H1 (cell line): ENCODE measurements around the gene BTBD16. TPM values are rescaled to one million over a fixed set of nuclear protein-coding genes. Genes with fewer than 3 reads are reported as not detected.

Experiments used
- CTCF ChIA-PET: fragments of 300-600 bp; sonication (Branson Sonifier 250); formaldehyde crosslinking; loops from one replicate; lab custom pipeline; 2021; ENCODE audit not compliant: partially characterized antibody; lab: Charles Lee
- POLR2A ChIA-PET: fragments of 300-600 bp; sonication (Branson Sonifier 250); formaldehyde crosslinking; loops from one replicate; lab custom pipeline; 2021; ENCODE audit warnings: inconsistent platforms; ENCODE audit not compliant: partially characterized antibody; lab: Charles Lee
- DNase-seq, 2 experiments: peaks; one replicate each; pipeline versions ENCODE4 v3.0.0 to v3.0.0-alpha.2; 2010 to 2022; ENCODE audit warnings: low spot score in 2 of 2, low read depth in 1 of 2, mixed read lengths in 1 of 2
- FAIRE-seq: peaks from 2 replicates; lab custom pipeline; 2011; peaks lifted over from hg19 to GRCh38; lab: Jason Lieb, UNC
- H2AFZ ChIP-seq: 2 replicates; pipeline ENCODE4 v1.8.1; 2012; ENCODE audit warnings: low read length, inconsistent platforms
- H2AK5ac ChIP-seq: 2 replicates; pipeline ENCODE4 v1.6.1; 2013; ENCODE audit warnings: low read depth, low read length
- H2BK120ac ChIP-seq: replicated peaks from 2 replicates; pipeline ENCODE3; 2013; ENCODE audit warnings: low read depth, low read length, inconsistent platforms
- H2BK12ac ChIP-seq: 2 replicates; pipeline ENCODE4 v1.6.1; 2013; ENCODE audit warnings: low read depth, low read length
- H2BK15ac ChIP-seq: 2 replicates; pipeline ENCODE4 v1.6.1; 2013; ENCODE audit warnings: low read length
- H2BK20ac ChIP-seq: 2 replicates; pipeline ENCODE4 v1.6.1; 2013; ENCODE audit warnings: low read length
- H2BK5ac ChIP-seq: 2 replicates; pipeline ENCODE4 v1.6.1; 2013; ENCODE audit warnings: low read depth, low read length
- H3K14ac ChIP-seq: 2 replicates; pipeline ENCODE4 v1.6.1; 2013; ENCODE audit warnings: inconsistent platforms; ENCODE audit not compliant: insufficient read length
- H3K18ac ChIP-seq: 2 replicates; pipeline ENCODE4 v1.6.1; 2013; ENCODE audit warnings: low read length; ENCODE audit errors: extremely low read depth
- H3K23ac ChIP-seq: 2 replicates; pipeline ENCODE4 v1.6.1; 2013; ENCODE audit warnings: inconsistent platforms; ENCODE audit not compliant: insufficient read length
- H3K23me2 ChIP-seq: 2 replicates; pipeline ENCODE4 v1.6.1; 2013; ENCODE audit warnings: low read depth, low read length
- H3K27ac ChIP-seq: 2 replicates; pipeline ENCODE4 v1.6.1; 2011; ENCODE audit warnings: low read depth, low read length, inconsistent platforms
- H3K27me3 ChIP-seq, 4 experiments: replicated peaks in 1 of 4; 1 replicate in 1 of 4; 2 replicates in 3 of 4; pipeline versions ENCODE4 v1.6.1 to v1.8.1; 2011 to 2013; ENCODE audit warnings: low read length in 3 of 4, mild to moderate bottlenecking in 3 of 4, inconsistent platforms in 2 of 4, mixed read lengths in 2 of 4, moderate library complexity in 1 of 4; ENCODE audit not compliant: control insufficient read depth in 3 of 4, insufficient read depth in 3 of 4; ENCODE audit errors: extremely low read depth in 1 of 4
- H3K36me3 ChIP-seq, 4 experiments: 2 replicates each; pipeline versions ENCODE4 v1.6.1 to v1.8.1; 2011 to 2013; ENCODE audit warnings: mild to moderate bottlenecking in 4 of 4, low read length in 3 of 4, moderate library complexity in 2 of 4, control low read depth in 1 of 4, inconsistent platforms in 1 of 4; ENCODE audit not compliant: insufficient read depth in 4 of 4, control insufficient read depth in 2 of 4
- H3K4ac ChIP-seq: replicated peaks from 2 replicates; pipeline ENCODE3; 2013; ENCODE audit warnings: low read length, low read depth, mixed read lengths, inconsistent platforms; ENCODE audit not compliant: insufficient read length
- H3K4me1 ChIP-seq, 4 experiments: replicated peaks in 1 of 4; 1 replicate in 1 of 4; 2 replicates in 3 of 4; pipeline versions ENCODE4 v1.6.1 to v1.8.1; 2011 to 2013; ENCODE audit warnings: low read length in 3 of 4, inconsistent platforms in 2 of 4, mixed read lengths in 1 of 4; ENCODE audit not compliant: insufficient read depth in 4 of 4, control insufficient read depth in 3 of 4
- H3K4me2 ChIP-seq, 2 experiments: 2 replicates each; pipeline versions ENCODE4 v1.6.1 to v1.8.1; 2011 to 2013; ENCODE audit warnings: low read depth in 2 of 2, low read length in 2 of 2, control low read depth in 1 of 2, inconsistent platforms in 1 of 2, mild to moderate bottlenecking in 1 of 2; ENCODE audit not compliant: insufficient read depth in 1 of 2
- H3K4me3 ChIP-seq, 4 experiments: fragments of 200-600, 300-600 bp in 1 of 4; sonication (generic), shearing (Covaris generic), sonication (Bioruptor Twin) in 1 of 4; 2 replicates each; pipeline versions ENCODE4 v1.5.1 to v1.8.1; 2011 to 2016; ENCODE audit warnings: low read length in 4 of 4, low read depth in 3 of 4, control low read depth in 2 of 4, inconsistent platforms in 2 of 4, mild to moderate bottlenecking in 2 of 4, mixed read lengths in 1 of 4, moderate library complexity in 1 of 4; ENCODE audit not compliant: insufficient read depth in 2 of 4; ENCODE audit errors: extremely low read depth in 1 of 4
- H3K56ac ChIP-seq: replicated peaks from 2 replicates; pipeline ENCODE3; 2013; ENCODE audit warnings: low read depth, mild to moderate bottlenecking, mixed read lengths, low read length, inconsistent platforms; ENCODE audit not compliant: insufficient read length
- H3K79me1 ChIP-seq: 2 replicates; pipeline ENCODE4 v1.6.1; 2013; ENCODE audit warnings: low read depth, low read length, control low read depth
- H3K79me2 ChIP-seq, 2 experiments: 2 replicates each; pipeline versions ENCODE4 v1.6.1 to v1.8.1; 2012 to 2013; ENCODE audit warnings: low read length in 2 of 2, mild to moderate bottlenecking in 2 of 2, inconsistent platforms in 1 of 2; ENCODE audit not compliant: insufficient read depth in 2 of 2, control insufficient read depth in 1 of 2
- H3K9ac ChIP-seq, 4 experiments: replicated peaks in 1 of 4; 1 replicate in 1 of 4; 2 replicates in 3 of 4; pipeline versions ENCODE4 v1.6.1 to v1.8.1; 2011 to 2013; ENCODE audit warnings: low read depth in 3 of 4, low read length in 3 of 4, control low read depth in 2 of 4, mild to moderate bottlenecking in 2 of 4, moderate library complexity in 2 of 4, inconsistent platforms in 1 of 4; ENCODE audit errors: extremely low read depth in 1 of 4
- H3K9me3 ChIP-seq, 2 experiments: 2 replicates each; pipeline versions ENCODE4 v1.6.1 to v1.8.1; 2012 to 2013; ENCODE audit warnings: mild to moderate bottlenecking in 2 of 2, moderate library complexity in 2 of 2, control low read depth in 1 of 2, inconsistent platforms in 1 of 2, low read depth in 1 of 2, low read length in 1 of 2, mixed read lengths in 1 of 2; ENCODE audit not compliant: insufficient read depth in 2 of 2
- H4K20me1 ChIP-seq, 2 experiments: replicated peaks in 1 of 2; 2 replicates each; pipeline versions ENCODE3 to v1.8.1; 2011 to 2013; ENCODE audit warnings: inconsistent platforms in 2 of 2, low read length in 2 of 2, mild to moderate bottlenecking in 1 of 2; ENCODE audit not compliant: insufficient read depth in 2 of 2, control insufficient read depth in 1 of 2
- H4K5ac ChIP-seq: 2 replicates; pipeline ENCODE4 v1.6.1; 2013; ENCODE audit warnings: low read length, low read depth, mixed read lengths, inconsistent platforms; ENCODE audit not compliant: insufficient read length
- H4K8ac ChIP-seq: 2 replicates; pipeline ENCODE4 v1.8.0; 2013; ENCODE audit warnings: mild to moderate bottlenecking, moderate library complexity, low read length, inconsistent platforms; ENCODE audit not compliant: insufficient read depth; ENCODE audit errors: extremely low read depth
- H4K91ac ChIP-seq: replicated peaks from 2 replicates; pipeline ENCODE3; 2013; ENCODE audit warnings: low read length, mixed read lengths, inconsistent platforms; ENCODE audit not compliant: insufficient read length
- CBX8 ChIP-seq: fragments of 300-800, 300-1000 bp; sonication (generic); IDR thresholded peaks from 2 replicates; pipeline ENCODE4 v1.7.1; 2016; ENCODE audit warnings: low read depth, low read length, borderline replicate concordance
- CREB1 ChIP-seq: IDR thresholded peaks from 2 replicates; pipeline ENCODE4 v1.6.1; 2012; ENCODE audit warnings: inconsistent platforms
- E2F6 ChIP-seq: IDR thresholded peaks from 2 replicates; pipeline ENCODE4 v1.6.1; 2012; ENCODE audit warnings: inconsistent platforms
- EP300 ChIP-seq, 2 experiments: IDR thresholded peaks; 1 replicate in 1 of 2; 2 replicates in 1 of 2; pipeline ENCODE4 v1.6.1; 2011 to 2012; ENCODE audit warnings: low read depth in 2 of 2, low read length in 2 of 2, mild to moderate bottlenecking in 2 of 2, borderline replicate concordance in 1 of 2, inconsistent platforms in 1 of 2, moderate library complexity in 1 of 2
- HDAC2 ChIP-seq, 2 experiments: fragments of 300-600 bp in 1 of 2; sonication (generic) in 1 of 2; IDR thresholded peaks; 2 replicates each; pipeline ENCODE4 v1.6.1; 2011 to 2012; ENCODE audit warnings: low read depth in 2 of 2, low read length in 2 of 2, mild to moderate bottlenecking in 2 of 2, moderate library complexity in 2 of 2, borderline replicate concordance in 1 of 2, inconsistent platforms in 1 of 2
- NRF1 ChIP-seq: IDR thresholded peaks from 2 replicates; pipeline ENCODE4 v1.6.1; 2011; ENCODE audit warnings: mild to moderate bottlenecking, low read depth, low read length, improper control_type of control experiment
- POU5F1 ChIP-seq: IDR thresholded peaks from 2 replicates; pipeline ENCODE4 v1.6.1; 2011; ENCODE audit warnings: low read depth, mild to moderate bottlenecking, low read length, moderate library complexity
- ZNF274 ChIP-seq: IDR thresholded peaks from 2 replicates; pipeline ENCODE4 v1.7.0; 2012; ENCODE audit warnings: low read length, borderline replicate concordance; ENCODE audit errors: extremely low read depth
- WGBS, 2 experiments: shearing (Covaris generic) in 1 of 2; methylation state at CpG; one replicate each; pipeline versions ENCODE4 v1.1.6 to v1.1.7; 2013 to 2015; ENCODE audit warnings: low lambda C conversion rate in 2 of 2, mixed read lengths in 2 of 2, inconsistent platforms in 1 of 2, low coverage in 1 of 2, missing lambda C conversion rate in 1 of 2; ENCODE audit not compliant: insufficient replicate concordance in 2 of 2, insufficient coverage in 1 of 2, insufficient read length in 1 of 2; ENCODE audit errors: extremely low coverage in 1 of 2, missing lambda C conversion rate in 1 of 2; 5-methylcytosine and 5-hydroxymethylcytosine counted together
- polyA plus RNA-seq, 7 experiments: library from polyadenylated mRNA; depleted of rRNA in 3 of 7; stranded (reverse) in 5 of 7; unstranded in 2 of 7; fragments of >200 nt in 5 of 7; fragments of 200-250 nt in 2 of 7; gene quantifications; 1 replicate in 5 of 7; 2 replicates in 1 of 7; 4 replicates in 1 of 7; pipeline versions ENCODE4 v1.2.1 to v1.2.3, GENCODE V29; 2011 to 2013; ENCODE audit warnings: missing spikeins in 2 of 7, mixed read lengths in 2 of 7
- total RNA-seq: library from RNA; stranded (reverse); fragmentation: NEBNext Ultra II Directional; extraction: Animal tissue kit (Norgen Biotek cat#: 25700); gene quantifications from 2 replicates; pipeline ENCODE4 v1.2.1, GENCODE V29; 2021

BTBD16 gene
- total and polyA plus RNA-seq, 2 of the 8 experiments (the other 6 are each of a cell fraction or from before 2014, with no cell fraction given), result 0.05 TPM; not detected in 1

- no peaks in the 10 kb centered on the region for H3K79me1 ChIP-seq
- no peak overlapping the region for H3K14ac ChIP-seq
- no peak overlapping the region for H2AK5ac ChIP-seq
- H4K5ac ChIP-seq, result no peak overlapping the region
- no peak overlapping the region for H2BK12ac ChIP-seq
- CTCF ChIA-PET, result interaction anchor here (1.3 to 1.7 kb wide), 3 partner anchors 26 to 108 kb away, joined by 3 to 6 read pairs (median 4); no protein-coding TSS in a partner anchor
- no peaks in the 10 kb centered on the region for H4K20me1 ChIP-seq
- 0 out of 2 replicates have a peak overlapping the region, but pooled peaks have one; percentile 30 for H4K8ac ChIP-seq
- H4K91ac ChIP-seq, result no peak overlapping the region
- peaks cover 0 to 5% (median 3%) of the 10 kb centered on the region in 4 experiments; a peak in 5 of 7 replicates for H3K4me1 ChIP-seq
- no peak overlapping the region for H2BK20ac ChIP-seq
- H2BK15ac ChIP-seq, result no peak overlapping the region
- H3K56ac ChIP-seq, result no peak overlapping the region
- FAIRE-seq, result no peak
- TF ChIP-seq POU5F1 (no peak), CREB1 (no peak), E2F6 (no peak), HDAC2 (IDR thresholded peaks at IDR 0.05; ENCODE audit: borderline replicate concordance in 1 of 2, low read depth in 2 of 2, low read length in 2 of 2) (no peak), NRF1 (no peak), CBX8 (no peak), EP300 (IDR thresholded peaks at IDR 0.05; ENCODE audit: borderline replicate concordance in 1 of 2, low read depth in 2 of 2, low read length in 2 of 2) (no peak), ZNF274 (no peak)
- TF ChIP-seq, all 59 proteins: peak for 0
- H2AFZ ChIP-seq, result no peak overlapping the region
- no peak overlapping the region for H2BK5ac ChIP-seq
- H3K23ac ChIP-seq, result no peak overlapping the region
- DNase-seq, result no peak
- no peak overlapping the region for H3K4me3 ChIP-seq
- POLR2A ChIA-PET, result no interaction called here
- no peak overlapping the region for H3K4ac ChIP-seq
- H2BK120ac ChIP-seq, result no peak overlapping the region
- H3K27ac ChIP-seq, result no peak overlapping the region
- H3K23me2 ChIP-seq, result no peaks in the 10 kb centered on the region
- no peak overlapping the region for H3K9ac ChIP-seq
- H3K4me2 ChIP-seq, result no peak overlapping the region
- no peaks in the 10 kb centered on the region for H3K79me2 ChIP-seq
- H3K36me3 ChIP-seq, result no peaks in the 10 kb centered on the region
- H3K9me3 ChIP-seq, result no peaks in the 10 kb centered on the region
- no peak overlapping the region for H3K18ac ChIP-seq
- no peaks in the 10 kb centered on the region for H3K27me3 ChIP-seq
- WGBS, 2 experiments, result 94% methylated on average over 15 of the region's 16 CpGs; no CpG with 5 or more reads in 1 of the 2 experiments
These were observed 56.4 kb downstream of the BTBD16 start for GRCh38 chr10:122327237-122328206.
